A549 (cell line): ENCODE data around the gene OTULIN.

ENCODE experiments used
- CBX2 ChIP-seq: fragments of 200-600 bp; sonication (generic); IDR thresholded peaks from 2 replicates; pipeline ENCODE4 v1.6.1; 2016; ENCODE audit warnings: low read depth, mild to moderate bottlenecking, borderline replicate concordance
- CEBPB ChIP-seq, 2 experiments: fragments of >200 bp in 1 of 2; sonication (Bioruptor Twin) in 1 of 2; formaldehyde crosslinking in 1 of 2; IDR thresholded peaks; 2 replicates each; pipeline ENCODE4 v1.6.1; 2012 to 2016
- EP300 ChIP-seq, 2 experiments: fragments of >200 bp; sonication (Bioruptor Twin); formaldehyde crosslinking; IDR thresholded peaks; 2 replicates in 1 of 2; 3 replicates in 1 of 2; pipeline ENCODE4 v1.6.1; 2016 to 2017
- FOSL2 ChIP-seq, 2 experiments: fragments of 450-650 bp in 1 of 2; fragments of >200 bp in 1 of 2; sonication (Bioruptor Twin) in 1 of 2; formaldehyde crosslinking; IDR thresholded peaks; 2 replicates each; pipeline versions ENCODE4 v1.5.0 to v1.6.1; 2016 to 2020; ENCODE audit warnings: mild to moderate bottlenecking in 1 of 2, moderate library complexity in 1 of 2
- NFE2L2 ChIP-seq: fragments of 150-350 bp; conservative IDR thresholded peaks from 2 replicates; pipeline ENCODE4 v1.6.1; 2014; ENCODE audit warnings: low read length
- POLR2A ChIP-seq: IDR thresholded peaks from 2 replicates; pipeline ENCODE4 v1.6.1; 2012; ENCODE audit warnings: mild to moderate bottlenecking, low read length
- POLR2AphosphoS2 ChIP-seq: conservative IDR thresholded peaks from 2 replicates; pipeline ENCODE4 v1.6.1; 2012; ENCODE audit warnings: low read length, improper control_type of control experiment, inconsistent platforms
- RCOR1 ChIP-seq: fragments of 150-350 bp; IDR thresholded peaks from 2 replicates; pipeline ENCODE4 v1.6.1; 2014; ENCODE audit warnings: antibody characterized with exemption, low read length, low read depth
- TP53 ChIP-seq: fragments of 250-450 bp; sonication (Bioruptor Pico); IDR thresholded peaks from 2 replicates; pipeline ENCODE4 v1.5.0; 2021; ENCODE audit warnings: mild to moderate bottlenecking, moderate library complexity
- ZNF302 ChIP-seq: fragments of 250-450 bp; sonication (Bioruptor Pico); IDR thresholded peaks from 2 replicates; pipeline ENCODE4 v1.9.0; 2021; ENCODE audit warnings: inconsistent platforms, mild to moderate bottlenecking, moderate library complexity
- TF ChIP-seq, protein P1 (sequence below): fragments of >200 bp; sonication (Bioruptor Twin); formaldehyde crosslinking; IDR thresholded peaks from 3 replicates; pipeline ENCODE4 v1.5.1; 2016
- TF ChIP-seq, protein P2 (sequence below): fragments of >200 bp; sonication (Bioruptor Twin); formaldehyde crosslinking; IDR thresholded peaks from 3 replicates; pipeline ENCODE4 v1.6.1; 2016

DNA sequence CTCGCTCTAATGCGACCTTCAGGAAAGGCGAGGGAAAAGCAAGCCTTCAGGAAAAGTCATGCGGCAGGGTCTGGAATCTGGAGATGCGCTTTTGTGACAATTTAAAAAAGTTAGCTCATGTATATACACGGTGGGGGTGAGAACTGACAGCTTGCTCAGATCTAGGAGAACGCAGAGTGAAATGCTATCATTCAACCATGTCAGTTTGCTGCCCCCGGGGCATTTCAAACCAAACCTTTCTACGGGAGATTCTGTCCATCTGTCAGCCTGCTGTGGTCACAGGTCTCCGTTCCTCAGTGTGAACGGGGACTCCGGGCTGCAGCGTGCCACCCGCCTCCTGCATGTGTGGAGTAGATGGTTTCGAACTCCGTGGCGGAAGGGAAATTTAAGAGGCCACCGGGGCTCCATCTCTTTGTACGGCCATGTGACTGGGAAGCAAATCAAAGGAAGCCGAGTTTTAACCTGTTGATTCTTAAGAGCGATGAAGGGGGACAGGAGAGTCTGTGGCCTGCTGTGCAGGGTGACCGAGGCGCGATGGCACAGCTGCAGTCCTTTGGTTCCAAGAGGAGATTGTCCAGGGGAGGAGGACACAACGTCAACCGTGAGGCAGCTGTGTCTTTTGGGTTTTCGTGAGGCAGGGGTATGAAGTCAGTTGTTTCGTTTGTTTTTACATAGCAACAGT is 45.9 kb downstream of the OTULIN start:
- TF ChIP-seq POLR2A = no peak
- TF ChIP-seq TP53 = no peak
- no peak for TF ChIP-seq FOSL2 (IDR thresholded peaks at IDR 0.05)
- no peak for TF ChIP-seq FOSL2 (CRISPR knock-in tag; IDR thresholded peaks at IDR 0.05)
- no peak for TF ChIP-seq NFE2L2
- no peak for TF ChIP-seq ZNF302
- TF ChIP-seq, protein P1, sequence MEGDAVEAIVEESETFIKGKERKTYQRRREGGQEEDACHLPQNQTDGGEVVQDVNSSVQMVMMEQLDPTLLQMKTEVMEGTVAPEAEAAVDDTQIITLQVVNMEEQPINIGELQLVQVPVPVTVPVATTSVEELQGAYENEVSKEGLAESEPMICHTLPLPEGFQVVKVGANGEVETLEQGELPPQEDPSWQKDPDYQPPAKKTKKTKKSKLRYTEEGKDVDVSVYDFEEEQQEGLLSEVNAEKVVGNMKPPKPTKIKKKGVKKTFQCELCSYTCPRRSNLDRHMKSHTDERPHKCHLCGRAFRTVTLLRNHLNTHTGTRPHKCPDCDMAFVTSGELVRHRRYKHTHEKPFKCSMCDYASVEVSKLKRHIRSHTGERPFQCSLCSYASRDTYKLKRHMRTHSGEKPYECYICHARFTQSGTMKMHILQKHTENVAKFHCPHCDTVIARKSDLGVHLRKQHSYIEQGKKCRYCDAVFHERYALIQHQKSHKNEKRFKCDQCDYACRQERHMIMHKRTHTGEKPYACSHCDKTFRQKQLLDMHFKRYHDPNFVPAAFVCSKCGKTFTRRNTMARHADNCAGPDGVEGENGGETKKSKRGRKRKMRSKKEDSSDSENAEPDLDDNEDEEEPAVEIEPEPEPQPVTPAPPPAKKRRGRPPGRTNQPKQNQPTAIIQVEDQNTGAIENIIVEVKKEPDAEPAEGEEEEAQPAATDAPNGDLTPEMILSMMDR = no peak
- no peak for TF ChIP-seq POLR2AphosphoS2
- no peak for TF ChIP-seq RCOR1
- no peak for TF ChIP-seq EP300 (IDR thresholded peaks at IDR 0.05)
- TF ChIP-seq, protein P2, sequence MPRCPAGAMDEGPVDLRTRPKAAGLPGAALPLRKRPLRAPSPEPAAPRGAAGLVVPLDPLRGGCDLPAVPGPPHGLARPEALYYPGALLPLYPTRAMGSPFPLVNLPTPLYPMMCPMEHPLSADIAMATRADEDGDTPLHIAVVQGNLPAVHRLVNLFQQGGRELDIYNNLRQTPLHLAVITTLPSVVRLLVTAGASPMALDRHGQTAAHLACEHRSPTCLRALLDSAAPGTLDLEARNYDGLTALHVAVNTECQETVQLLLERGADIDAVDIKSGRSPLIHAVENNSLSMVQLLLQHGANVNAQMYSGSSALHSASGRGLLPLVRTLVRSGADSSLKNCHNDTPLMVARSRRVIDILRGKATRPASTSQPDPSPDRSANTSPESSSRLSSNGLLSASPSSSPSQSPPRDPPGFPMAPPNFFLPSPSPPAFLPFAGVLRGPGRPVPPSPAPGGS = no peak
- no peak for TF ChIP-seq CBX2
- no peak for TF ChIP-seq CEBPB (IDR thresholded peaks at IDR 0.05)
